DMS153 treated with DMSO at 0.1 percent for 48 hours (cell line): ENCODE data around the gene BMPER.

Experiments used
- DNase-seq: peaks from one replicate; lab custom pipeline; 2025; ENCODE audit not compliant: unreplicated experiment; lab: John Stamatoyannopoulos, UW

BMPER gene

GRCh38 chr7:34165927-34166550 is 260.7 kb downstream of the BMPER start:
- no peak for DNase-seq

GRCh38 chr7:34168013-34168412 is 262.7 kb downstream of the BMPER start:
- no peak for DNase-seq

GRCh38 chr7:34174688-34175616 is 269.6 kb downstream of the BMPER start:
- peak; percentile 32 for DNase-seq

GRCh38 chr7:34175837-34176236 is 270.5 kb downstream of the BMPER start:
- peak; percentile 32 for DNase-seq

- DNase-seq = no peak
These were observed 272.1 kb downstream of the BMPER start for GRCh38 chr7:34177476-34177875.

- no peak for DNase-seq
These were observed 276.1 kb downstream of the BMPER start for GRCh38 chr7:34181271-34181958.

GRCh38 chr7:34184466-34184865 is 279.1 kb downstream of the BMPER start:
- no peak for DNase-seq

GRCh38 chr7:34187798-34188307 is 282.5 kb downstream of the BMPER start:
- no peak for DNase-seq

- no peak for DNase-seq
These were observed 283.7 kb downstream of the BMPER start for GRCh38 chr7:34189031-34189430.

GRCh38 chr7:34190299-34190698 is 285.0 kb downstream of the BMPER start:
- DNase-seq = no peak

- DNase-seq = no peak
These were observed 285.8 kb downstream of the BMPER start for GRCh38 chr7:34191162-34191561.

- DNase-seq = no peak
These were observed 286.6 kb downstream of the BMPER start for GRCh38 chr7:34191771-34192479.

GRCh38 chr7:34192906-34193305 is 287.6 kb downstream of the BMPER start:
- DNase-seq = no peak

GRCh38 chr7:34198231-34198641 is 292.9 kb downstream of the BMPER start:
- DNase-seq = no peak
